Measurements from ENCODE around the gene DEGS2.

The DEGS2 gene

DNA sequence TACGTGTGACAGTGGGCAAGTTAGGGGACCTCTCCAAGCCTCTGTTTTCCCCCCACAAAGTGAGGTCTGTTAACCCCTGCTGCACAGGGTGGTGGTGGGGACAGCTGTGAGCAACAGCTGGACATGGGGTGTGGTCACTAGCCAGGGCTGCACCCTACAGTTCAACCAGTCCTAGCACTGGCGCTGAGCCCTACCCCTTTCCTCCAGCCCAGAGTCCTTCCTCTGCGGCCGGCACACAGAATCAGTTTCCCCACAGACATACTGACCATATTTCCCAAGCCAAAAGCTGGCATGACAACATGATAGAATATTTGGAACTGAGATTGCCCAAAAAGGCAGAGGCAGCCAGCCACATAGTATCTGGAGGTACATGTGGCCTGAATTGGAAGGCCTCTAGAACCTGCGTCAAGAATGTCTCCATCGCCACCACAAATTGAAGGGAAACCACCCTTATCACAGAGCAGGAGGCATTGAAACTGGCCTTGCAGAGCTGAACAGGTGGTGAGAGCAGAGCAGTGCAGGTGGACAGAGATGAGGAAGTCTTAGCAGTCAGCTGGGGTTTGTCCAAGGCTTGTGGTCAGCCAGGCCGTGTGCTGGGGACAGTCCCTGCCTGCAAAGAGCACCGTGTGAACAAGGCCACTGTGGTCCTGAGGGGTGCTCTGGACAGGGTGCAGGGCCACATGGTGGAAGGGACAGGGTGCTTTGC, 21.2 kb downstream of the DEGS2 start:
- no peak for DNase-seq
- in situ Hi-C loops (cut with MboI; ENCODE audit: low pct_unique_long_range_greater_than_20kb, low sequenced_read_pairs) = no loop called here

GRCh38 chr14:100137173-100137572, 22.3 kb downstream of the DEGS2 start:
- no peak for DNase-seq
- in situ Hi-C loops (cut with MboI; ENCODE audit: low pct_unique_long_range_greater_than_20kb, low sequenced_read_pairs) = no loop called here

- DNase-seq = no peak
- in situ Hi-C loops (cut with MboI; ENCODE audit: low pct_unique_long_range_greater_than_20kb, low sequenced_read_pairs) = no loop called here
Observed at GRCh38 chr14:100135784-100136183, 23.7 kb downstream of the DEGS2 start.

- no peak for DNase-seq
- in situ Hi-C loops (cut with MboI; ENCODE audit: low pct_unique_long_range_greater_than_20kb, low sequenced_read_pairs) = no loop called here
Observed at GRCh38 chr14:100135073-100135472, 24.4 kb downstream of the DEGS2 start.

GRCh38 chr14:100134586-100134985, 24.9 kb downstream of the DEGS2 start:
- DNase-seq = no peak
- in situ Hi-C loops (cut with MboI; ENCODE audit: low pct_unique_long_range_greater_than_20kb, low sequenced_read_pairs) = no loop called here

DNA sequence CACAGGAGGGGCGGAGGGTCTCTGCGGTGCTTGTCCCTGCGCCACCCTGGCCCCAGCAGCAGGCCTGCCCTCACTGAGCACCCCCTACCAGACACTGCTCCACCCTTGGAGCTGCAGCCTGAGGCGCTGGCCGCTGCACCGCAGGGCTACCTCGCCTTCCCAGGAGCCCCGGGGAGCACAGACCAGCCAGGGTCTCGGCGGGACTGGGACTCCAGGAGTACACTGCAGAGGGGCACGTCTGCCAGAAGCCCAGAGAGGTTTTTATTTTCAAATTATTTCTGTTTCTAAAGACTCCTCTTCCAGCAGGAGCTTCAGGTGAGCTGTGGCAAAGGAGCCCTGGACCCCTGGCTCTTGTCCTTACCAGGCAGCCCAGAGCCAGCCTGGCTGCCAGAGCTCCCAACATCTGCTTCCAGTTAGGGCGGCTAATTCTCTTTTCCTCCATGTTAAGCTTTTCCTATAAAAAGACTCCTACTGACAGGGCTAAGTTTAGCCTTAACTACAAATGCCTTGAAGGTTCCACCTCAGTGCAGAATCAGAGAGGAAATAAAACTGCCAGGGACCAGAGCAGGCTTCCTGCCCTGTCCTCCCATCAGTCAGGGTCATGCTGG, 26.4 kb downstream of the DEGS2 start:
- in situ Hi-C loops (cut with MboI; ENCODE audit: low pct_unique_long_range_greater_than_20kb, low sequenced_read_pairs) = no loop called here
- no peak for DNase-seq

DNA sequence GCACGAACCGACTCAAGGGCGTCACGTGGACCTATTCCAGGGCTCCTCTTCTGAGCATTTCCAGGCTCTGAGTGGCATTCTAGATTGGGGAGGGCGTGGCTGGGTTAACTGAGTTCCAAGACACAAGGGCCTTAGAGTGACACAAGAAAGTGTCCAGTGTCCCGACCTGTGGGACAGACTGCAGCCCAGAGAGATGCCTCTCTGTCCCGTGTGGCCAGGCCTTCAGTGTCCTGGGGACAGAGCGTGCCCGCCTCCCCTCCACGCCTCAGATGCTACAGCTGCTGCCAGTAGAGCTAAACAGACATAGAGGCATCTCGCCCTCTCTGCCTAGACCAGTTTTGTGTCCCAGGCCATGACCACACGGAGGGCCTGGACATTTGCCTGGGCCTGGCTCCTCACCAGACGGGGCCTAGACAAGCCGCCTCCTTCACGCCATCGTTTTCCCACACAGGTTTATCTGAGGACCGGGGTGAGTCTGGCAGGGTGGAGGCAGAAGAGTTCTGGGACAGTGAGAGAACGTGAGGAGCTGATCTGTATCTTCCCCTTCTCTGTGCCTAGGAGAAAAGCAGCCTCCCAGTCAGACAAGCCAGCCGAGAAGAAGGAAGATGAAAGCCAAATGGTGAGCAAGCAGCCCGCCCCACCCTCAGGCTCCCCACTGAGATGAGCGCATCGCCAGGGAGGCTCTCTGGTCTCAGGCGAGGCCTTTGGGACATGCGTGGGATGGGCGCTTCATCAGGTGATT, 27.1 kb downstream of the DEGS2 start:
- no peak for DNase-seq
- in situ Hi-C loops (cut with MboI; ENCODE audit: low pct_unique_long_range_greater_than_20kb, low sequenced_read_pairs) = no loop called here

GRCh38 chr14:100131181-100131580, 28.3 kb downstream of the DEGS2 start:
- in situ Hi-C loops (cut with MboI; ENCODE audit: low pct_unique_long_range_greater_than_20kb, low sequenced_read_pairs) = no loop called here
- DNase-seq = no peak

- no peak for DNase-seq
- in situ Hi-C loops (cut with MboI; ENCODE audit: low pct_unique_long_range_greater_than_20kb, low sequenced_read_pairs) = no loop called here
Observed at GRCh38 chr14:100130521-100130920, 28.9 kb downstream of the DEGS2 start.

DNA sequence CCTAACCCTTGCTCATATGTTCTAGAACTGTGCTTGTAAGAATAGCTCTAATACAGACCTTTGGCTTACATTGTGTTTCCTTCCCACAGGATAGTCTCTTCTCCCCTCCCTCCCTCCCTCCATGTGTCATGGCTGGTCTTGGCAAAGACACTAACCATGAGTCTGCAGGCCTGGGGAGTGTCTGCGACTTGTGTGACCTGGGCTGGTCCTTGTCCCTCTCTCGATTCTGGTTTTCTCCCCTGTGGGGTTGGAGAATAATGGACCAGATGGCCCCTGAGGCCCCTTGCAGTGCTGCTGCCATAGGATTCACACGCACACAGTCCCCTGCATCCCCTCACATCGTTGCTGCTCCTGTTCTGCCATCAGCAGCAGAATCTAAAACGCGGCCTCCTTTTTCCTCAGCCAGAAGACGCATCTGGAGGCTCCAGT, 30.3 kb downstream of the DEGS2 start:
- no peak for DNase-seq
- in situ Hi-C loops (cut with MboI; ENCODE audit: low pct_unique_long_range_greater_than_20kb, low sequenced_read_pairs) = no loop called here

DNA sequence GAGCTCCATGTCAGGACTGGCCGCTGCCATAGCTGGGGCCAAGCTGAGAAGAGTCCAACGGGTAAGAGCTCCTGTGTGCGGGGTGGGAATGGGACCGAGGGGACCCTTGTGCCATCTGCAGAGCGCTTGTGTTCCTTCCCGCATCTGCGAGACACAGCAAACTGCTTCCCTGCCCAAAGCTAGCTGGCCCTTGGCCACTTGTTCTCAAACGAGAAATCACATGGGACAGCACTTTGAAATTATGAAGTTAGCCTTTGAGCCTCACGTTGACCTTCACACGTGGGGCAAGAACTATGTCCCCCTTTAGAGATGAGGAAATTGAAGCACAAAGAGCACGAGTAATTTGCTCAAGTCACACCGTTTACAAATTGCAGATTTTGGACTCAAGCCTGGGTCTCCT, 30.8 kb downstream of the DEGS2 start:
- no peak for DNase-seq
- in situ Hi-C loops (cut with MboI; ENCODE audit: low pct_unique_long_range_greater_than_20kb, low sequenced_read_pairs) = no loop called here

- no peak for DNase-seq
- in situ Hi-C loops (cut with MboI; ENCODE audit: low pct_unique_long_range_greater_than_20kb, low sequenced_read_pairs) = no loop called here
Observed at GRCh38 chr14:100127853-100128455, 31.5 kb downstream of the DEGS2 start.

DNA sequence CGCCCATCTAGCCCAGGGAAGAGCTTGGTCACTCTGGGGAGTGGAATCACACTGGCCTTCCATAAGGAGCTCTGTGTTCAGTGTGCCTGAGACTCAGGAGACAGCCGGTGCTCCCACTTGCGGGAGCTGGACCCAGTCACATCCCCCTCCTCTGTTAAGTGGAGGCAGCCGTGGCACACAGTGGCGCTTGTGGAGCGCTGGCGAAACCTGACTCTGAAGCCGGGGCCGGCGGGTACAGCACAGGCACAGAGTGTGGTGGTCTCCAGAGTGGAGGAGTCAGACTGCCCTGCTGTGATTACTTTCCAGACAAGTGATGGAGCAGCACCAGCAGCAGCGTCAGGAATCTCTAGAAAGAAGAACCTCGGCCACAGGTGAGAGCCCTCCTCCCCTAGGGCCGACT, 33.0 kb downstream of the DEGS2 start:
- DNase-seq = no peak
- in situ Hi-C loops (cut with MboI; ENCODE audit: low pct_unique_long_range_greater_than_20kb, low sequenced_read_pairs) = no loop called here

DNA sequence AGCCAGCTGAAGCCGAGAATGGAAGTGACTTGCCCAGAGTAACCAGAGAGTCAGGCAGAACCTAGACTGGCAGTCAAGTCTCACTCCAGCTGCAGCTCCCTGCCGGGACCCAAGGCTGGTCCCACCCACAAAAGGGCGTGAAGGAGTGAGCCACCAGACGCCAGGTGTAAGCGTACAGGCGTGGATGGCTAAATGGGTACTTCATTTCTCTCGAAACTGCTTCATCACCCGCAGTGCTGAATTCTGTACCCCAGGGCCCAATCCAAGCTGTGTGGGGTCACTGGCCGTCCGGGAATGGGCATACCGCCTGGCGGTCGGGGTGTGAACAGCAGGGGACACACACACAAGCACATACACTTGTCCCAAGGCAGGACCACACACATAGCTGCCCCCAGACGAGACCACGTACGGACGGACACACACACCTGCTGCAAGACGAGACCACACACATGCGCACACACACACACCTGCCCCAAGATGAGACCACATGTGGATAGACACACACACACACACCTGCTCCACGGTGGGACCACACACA, 34.8 kb downstream of the DEGS2 start:
- DNase-seq = no peak
- in situ Hi-C loops (cut with MboI; ENCODE audit: low pct_unique_long_range_greater_than_20kb, low sequenced_read_pairs) = no loop called here

GRCh38 chr14:100123618-100124017, 35.8 kb downstream of the DEGS2 start:
- in situ Hi-C loops (cut with MboI; ENCODE audit: low pct_unique_long_range_greater_than_20kb, low sequenced_read_pairs) = no loop called here

DNA sequence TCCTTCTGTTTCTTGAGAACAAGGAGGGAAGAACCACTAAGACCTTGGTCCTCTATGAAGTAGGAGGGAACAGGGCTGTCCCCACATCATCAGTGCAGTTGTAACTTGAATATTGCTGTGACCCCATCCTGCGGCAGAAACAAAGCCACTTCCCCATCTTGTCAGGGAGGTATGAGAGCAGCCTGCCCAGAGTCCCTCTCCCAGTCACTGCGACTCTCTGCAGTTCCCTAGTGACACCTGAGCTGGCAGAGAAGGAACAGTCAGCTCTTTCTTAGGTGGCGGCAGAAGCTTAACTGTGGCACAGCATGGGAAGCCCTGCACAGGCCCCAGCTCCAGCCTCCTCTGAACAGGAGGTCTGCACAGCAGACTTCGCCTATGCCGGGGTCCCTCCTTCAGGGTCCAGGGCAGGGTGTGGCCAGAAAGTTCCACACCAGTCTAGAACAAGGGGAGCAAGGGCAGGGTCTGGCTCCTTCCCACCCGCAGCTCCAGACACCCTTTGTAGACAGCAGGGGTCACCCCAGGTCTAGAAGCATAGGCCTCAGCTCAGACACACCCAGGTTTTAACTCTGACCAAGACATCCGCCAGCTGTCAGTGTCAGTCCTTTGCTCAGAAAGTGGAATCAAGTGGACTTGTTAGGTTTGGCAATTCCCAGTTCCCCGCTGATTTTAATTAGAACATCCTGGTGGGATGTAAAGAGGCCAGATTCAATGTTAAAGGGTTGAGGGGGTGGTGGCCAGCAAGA, 36.8 kb downstream of the DEGS2 start:
- in situ Hi-C loops (cut with MboI; ENCODE audit: low pct_unique_long_range_greater_than_20kb, low sequenced_read_pairs) = no loop called here
- DNase-seq = no peak

More at GRCh38 chr14:100123618-100124017, 35.8 kb downstream of the DEGS2 start:
- no peak for DNase-seq

DNA sequence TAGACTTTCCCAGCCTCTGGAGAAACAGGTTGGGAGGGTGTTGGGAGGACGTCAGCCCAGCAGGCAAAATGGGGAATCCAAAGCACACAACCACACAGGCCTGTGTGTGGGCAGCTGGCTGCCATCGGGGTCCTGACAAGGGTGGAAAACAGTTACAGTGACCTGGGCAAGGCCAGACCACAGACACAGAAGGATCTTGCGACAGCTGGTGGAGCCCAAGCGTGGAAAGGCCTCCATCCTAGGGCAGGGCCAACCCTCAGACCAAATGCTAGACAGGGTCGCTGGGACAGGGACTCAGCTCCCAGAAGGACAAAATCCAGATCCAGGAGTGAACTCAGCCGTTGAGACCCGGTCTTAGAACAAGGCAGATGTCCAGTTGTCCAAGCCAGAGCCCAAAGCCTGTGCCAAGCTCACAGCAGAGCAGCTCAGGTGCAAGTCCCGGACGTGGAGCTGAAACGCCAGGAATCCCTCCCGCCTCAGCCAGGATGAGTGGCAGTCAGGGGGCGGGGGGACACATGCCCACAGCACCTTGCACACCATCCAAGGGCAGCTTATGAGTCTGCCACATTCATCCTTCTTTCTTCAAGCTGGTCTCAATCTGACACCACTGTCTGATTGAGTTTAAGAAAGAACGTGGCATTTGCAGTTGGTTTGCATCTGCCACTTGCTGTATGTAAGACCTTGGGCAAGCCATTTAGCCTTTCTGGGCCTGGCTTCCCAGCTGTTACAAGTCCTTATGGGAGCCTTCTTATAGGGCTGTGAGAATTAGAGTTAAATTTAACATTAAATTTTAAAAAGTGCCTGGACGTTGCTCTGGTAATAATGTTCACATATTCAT, 37.6 kb downstream of the DEGS2 start:
- no peak for DNase-seq
- in situ Hi-C loops (cut with MboI; ENCODE audit: low pct_unique_long_range_greater_than_20kb, low sequenced_read_pairs) = no loop called here

- no peak for DNase-seq
- in situ Hi-C loops (cut with MboI; ENCODE audit: low pct_unique_long_range_greater_than_20kb, low sequenced_read_pairs) = no loop called here
Observed at GRCh38 chr14:100120522-100121269, 38.7 kb downstream of the DEGS2 start.
